Measurements from ENCODE around the gene PID1.

PID1 gene

GRCh38 chr2:229162015-229162414 lies 109.1 kb downstream of the PID1 start:
- no peak for DNase-seq

- no peak for DNase-seq
These were observed 110.1 kb downstream of the PID1 start for GRCh38 chr2:229160984-229161383.

- no peak for DNase-seq
These were observed 110.9 kb downstream of the PID1 start for GRCh38 chr2:229160180-229160579.

GRCh38 chr2:229159405-229159804 lies 111.7 kb downstream of the PID1 start:
- DNase-seq, result no peak

- DNase-seq, result no peak
These were observed 116.7 kb downstream of the PID1 start for GRCh38 chr2:229154381-229154780.

- DNase-seq, result no peak
These were observed 117.1 kb downstream of the PID1 start for GRCh38 chr2:229153951-229154350.

GRCh38 chr2:229153267-229153666 lies 117.8 kb downstream of the PID1 start:
- DNase-seq, result no peak

- DNase-seq, result no peak
These were observed 118.4 kb downstream of the PID1 start for GRCh38 chr2:229152674-229153073.

- DNase-seq, result no peak
These were observed 120.8 kb downstream of the PID1 start for GRCh38 chr2:229150317-229150716.

- peak in 1 of 2 experiments; percentile 6 for DNase-seq
These were observed 129.6 kb downstream of the PID1 start for GRCh38 chr2:229141424-229142025.

GRCh38 chr2:229137639-229138038 lies 133.4 kb downstream of the PID1 start:
- DNase-seq, result no peak

- DNase-seq, result no peak
These were observed 134.0 kb downstream of the PID1 start for GRCh38 chr2:229137066-229137465.

- DNase-seq, result peak in 1 of 2 experiments; percentile 30
These were observed 137.8 kb downstream of the PID1 start for GRCh38 chr2:229133155-229133772.

- DNase-seq, result no peak
These were observed 138.9 kb downstream of the PID1 start for GRCh38 chr2:229132236-229132635.

GRCh38 chr2:229130522-229130921 lies 140.6 kb downstream of the PID1 start:
- no peak for DNase-seq

GRCh38 chr2:229129738-229130371 lies 141.2 kb downstream of the PID1 start:
- DNase-seq, result no peak

- no peak for DNase-seq
These were observed 143.6 kb downstream of the PID1 start for GRCh38 chr2:229127471-229127870.

- no peak for DNase-seq
These were observed 145.0 kb downstream of the PID1 start for GRCh38 chr2:229126066-229126465.

GRCh38 chr2:229124136-229124535 lies 147.0 kb downstream of the PID1 start:
- DNase-seq, result no peak

GRCh38 chr2:229118927-229119326 lies 152.2 kb downstream of the PID1 start:
- DNase-seq, result no peak

- DNase-seq, result no peak
These were observed 152.8 kb downstream of the PID1 start for GRCh38 chr2:229118336-229118735.

- DNase-seq, result no peak
These were observed 159.3 kb downstream of the PID1 start for GRCh38 chr2:229111744-229112143.

GRCh38 chr2:229109195-229109594 lies 161.9 kb downstream of the PID1 start:
- DNase-seq, result no peak

- DNase-seq, result no peak
These were observed 163.5 kb downstream of the PID1 start for GRCh38 chr2:229107601-229108000.

- no peak for DNase-seq
These were observed 166.1 kb downstream of the PID1 start for GRCh38 chr2:229104974-229105387.

All from SW 1271 (cell line).